HepG2 (cell line): ENCODE measurements around the gene TTLL10. TPM values are rescaled to one million over a fixed set of nuclear protein-coding genes. Genes with fewer than 3 reads are reported as not detected.

ENCODE experiments used
- ATAC-seq: fragments of 200-7000 bp; cut with Tn5 transposase; 3 replicates; pipeline ENCODE4 v1.9.1; 2020; ENCODE audit warnings: mild to moderate bottlenecking, moderate library complexity
- BruUV-seq: library from RNA; stranded (reverse); fragments of 400-500 nt; replicated peaks from 2 replicates; lab custom pipeline; 2021; lab: Mats Ljungman, UMichigan
- CTCF ChIA-PET: fragments of 300-600 bp; formaldehyde crosslinking; extraction: SDS; loops from one replicate; lab custom pipeline; 2021; ENCODE audit warnings: low total read pairs, inconsistent platforms, low intra/inter-chr PET ratio; lab: Yijun Ruan, JAX
- POLR2A ChIA-PET: fragments of 350-600 bp; sonication (Branson Sonifier 250); formaldehyde crosslinking; loops from one replicate; lab custom pipeline; 2020; ENCODE audit warnings: antibody characterized with exemption, inconsistent platforms; lab: Yijun Ruan, JAX
- DNase-seq: peaks from one replicate; pipeline ENCODE4 v3.0.0-alpha.2; 2015; ENCODE audit warnings: low spot score
- FAIRE-seq: peaks from 3 replicates; lab custom pipeline; 2011; peaks lifted over from hg19 to GRCh38; lab: Jason Lieb, UNC
- H2AFZ ChIP-seq: one replicate; pipeline ENCODE4 v1.6.1; 2011; ENCODE audit warnings: low read length, inconsistent platforms
- H3K27ac ChIP-seq: fragments of 300-600 bp; 3 replicates; pipeline ENCODE4 v1.8.0; 2011; ENCODE audit warnings: mixed run types, mild to moderate bottlenecking, mixed read lengths, low read length, inconsistent platforms; ENCODE audit not compliant: insufficient read depth; ENCODE audit errors: extremely low read length
- H3K27me3 ChIP-seq, 2 experiments: fragments of 200-600 bp in 1 of 2; 2 replicates in 1 of 2; 3 replicates in 1 of 2; pipeline versions ENCODE4 v1.6.0 to v1.8.0; 2011; ENCODE audit warnings: low read length in 2 of 2, mild to moderate bottlenecking in 2 of 2, moderate library complexity in 2 of 2, inconsistent platforms in 1 of 2; ENCODE audit not compliant: insufficient read depth in 2 of 2, control insufficient read depth in 1 of 2
- H3K36me3 ChIP-seq, 2 experiments: fragments of 200-600 bp in 1 of 2; replicated peaks in 1 of 2; 2 replicates in 1 of 2; 3 replicates in 1 of 2; pipeline versions ENCODE4 v1.5.1 to v1.8.0; 2011; ENCODE audit warnings: low read length in 2 of 2, inconsistent platforms in 1 of 2; ENCODE audit not compliant: insufficient read depth in 2 of 2, control insufficient read depth in 1 of 2
- H3K4me1 ChIP-seq: 2 replicates; pipeline ENCODE4 v1.5.1; 2012; ENCODE audit warnings: low read length, inconsistent platforms; ENCODE audit not compliant: insufficient read depth
- H3K4me2 ChIP-seq: 2 replicates; pipeline ENCODE4 v1.6.0; 2011; ENCODE audit warnings: low read depth, low read length, inconsistent platforms
- H3K4me3 ChIP-seq, 3 experiments: fragments of 200-600 bp in 1 of 3; sonication (generic), shearing (Covaris generic) in 1 of 3; replicated peaks in 1 of 3; 2 replicates each; pipeline ENCODE4 v1.5.1; 2011 to 2016; ENCODE audit warnings: low read length in 3 of 3, inconsistent platforms in 2 of 3, low read depth in 2 of 3, mild to moderate bottlenecking in 2 of 3, control low read depth in 1 of 3, mixed read lengths in 1 of 3; ENCODE audit not compliant: insufficient read depth in 1 of 3
- H3K79me2 ChIP-seq: one replicate; pipeline ENCODE4 v1.6.1; 2011; ENCODE audit warnings: low read length, inconsistent platforms; ENCODE audit not compliant: insufficient read depth
- H3K9ac ChIP-seq: 2 replicates; pipeline ENCODE4 v1.6.0; 2011; ENCODE audit warnings: mild to moderate bottlenecking, low read depth, low read length, inconsistent platforms; ENCODE audit not compliant: insufficient read depth
- H3K9me3 ChIP-seq: 2 replicates; pipeline ENCODE4 v1.5.1; 2012; ENCODE audit warnings: mild to moderate bottlenecking, low read length
- H4K20me1 ChIP-seq: 2 replicates; pipeline ENCODE4 v1.6.0; 2011; ENCODE audit warnings: inconsistent platforms, mild to moderate bottlenecking, low read length, moderate library complexity; ENCODE audit not compliant: insufficient read depth
- ARNT2 ChIP-seq: sonication (generic); formaldehyde crosslinking; IDR thresholded peaks from 2 replicates; pipeline ENCODE4 v1.8.0; 2022; ENCODE audit warnings: mild to moderate bottlenecking, low read depth, missing genetic modification reagents, moderate library complexity
- HNRNPL ChIP-seq: fragments of 200-400 bp; formaldehyde crosslinking; IDR thresholded peaks from 2 replicates; pipeline ENCODE4 v1.6.1; 2017; ENCODE audit warnings: mild to moderate bottlenecking, low read depth, low read length
- MAFK ChIP-seq, 2 experiments: IDR thresholded peaks in 1 of 2; conservative IDR thresholded peaks in 1 of 2; 2 replicates each; pipeline ENCODE4 v1.6.1; 2011; ENCODE audit warnings: improper control_type of control experiment in 2 of 2, low read length in 2 of 2
- MATR3 ChIP-seq: sonication (generic); formaldehyde crosslinking; IDR thresholded peaks from 2 replicates; pipeline ENCODE4 v1.4.0; 2020; ENCODE audit warnings: missing genetic modification reagents
- MBD4 ChIP-seq: IDR thresholded peaks from 2 replicates; pipeline ENCODE4 v1.6.1; 2012; ENCODE audit warnings: low read length, inconsistent platforms, borderline replicate concordance
- MXD3 ChIP-seq: IDR thresholded peaks from 2 replicates; pipeline ENCODE4 v1.6.1; 2016; ENCODE audit warnings: mild to moderate bottlenecking, missing biosample characterization, missing genetic modification reagents
- NAIF1 ChIP-seq: sonication (generic); formaldehyde crosslinking; IDR thresholded peaks from 2 replicates; pipeline ENCODE4 v1.5.0; 2020; ENCODE audit warnings: mild to moderate bottlenecking, missing genetic modification reagents, borderline replicate concordance
- NFKBIZ ChIP-seq: IDR thresholded peaks from 2 replicates; pipeline ENCODE4 v1.6.1; 2018; ENCODE audit warnings: missing genetic modification reagents, missing compliant biosample characterization
- PATZ1 ChIP-seq: sonication (generic); formaldehyde crosslinking; IDR thresholded peaks from 2 replicates; pipeline ENCODE4 v1.4.0; 2020; ENCODE audit warnings: missing genetic modification reagents
- ZC3H4 ChIP-seq: sonication (generic); formaldehyde crosslinking; IDR thresholded peaks from 2 replicates; pipeline ENCODE4 v1.4.0; 2020; ENCODE audit warnings: missing genetic modification reagents, borderline replicate concordance
- ZFP82 ChIP-seq: sonication (generic); formaldehyde crosslinking; IDR thresholded peaks from 2 replicates; pipeline ENCODE4 v1.5.1; 2020; ENCODE audit warnings: mild to moderate bottlenecking, missing genetic modification reagents, borderline replicate concordance
- ZFX ChIP-seq: sonication (generic); formaldehyde crosslinking; IDR thresholded peaks from 2 replicates; pipeline ENCODE4 v1.4.0; 2020; ENCODE audit warnings: mild to moderate bottlenecking, low read depth, missing genetic modification reagents, moderate library complexity
- ZFY ChIP-seq: sonication (generic); formaldehyde crosslinking; IDR thresholded peaks from 2 replicates; pipeline ENCODE4 v1.4.0; 2020; ENCODE audit warnings: missing genetic modification reagents
- ZNF430 ChIP-seq: sonication (generic); formaldehyde crosslinking; IDR thresholded peaks from 2 replicates; pipeline ENCODE4 v1.9.0; 2021; ENCODE audit warnings: mild to moderate bottlenecking, missing genetic modification reagents
- ZNF562 ChIP-seq: sonication (generic); formaldehyde crosslinking; IDR thresholded peaks from 2 replicates; pipeline ENCODE4 v1.8.0; 2022; ENCODE audit warnings: missing genetic modification reagents, borderline replicate concordance
- ZNF687 ChIP-seq: sonication (generic); formaldehyde crosslinking; IDR thresholded peaks from 2 replicates; pipeline ENCODE4 v1.5.1; 2020; ENCODE audit warnings: mild to moderate bottlenecking, missing genetic modification reagents, moderate library complexity
- ZNF737 ChIP-seq: sonication (generic); formaldehyde crosslinking; IDR thresholded peaks from 2 replicates; pipeline ENCODE4 v1.5.0; 2020; ENCODE audit warnings: missing genetic modification reagents, mild to moderate bottlenecking, borderline replicate concordance
- ZNF780A ChIP-seq: sonication (generic); formaldehyde crosslinking; IDR thresholded peaks from 2 replicates; pipeline ENCODE4 v1.8.0; 2022; ENCODE audit warnings: mild to moderate bottlenecking, missing genetic modification reagents, moderate library complexity
- WGBS: methylation state at CpG from one replicate; pipeline ENCODE4 v1.1.6; 2017; ENCODE audit warnings: low lambda C conversion rate; 5-methylcytosine and 5-hydroxymethylcytosine counted together
- in situ Hi-C: cut with HindIII; loops from 2 replicates; pipeline ENCODE4 v1.10.0; 2017; ENCODE audit warnings: low pct_unique_long_range_greater_than_20kb; ENCODE audit not compliant: extremely low pct_ligation_motif_present
- intact Hi-C: fragments of 100-400 bp; cut with micrococcal nuclease; formaldehyde crosslinking; loops from one replicate; pipeline ENCODE4 v1.10.0; 2022; ENCODE audit not compliant: unreplicated experiment
- polyA plus RNA-seq, 8 experiments: library from polyadenylated mRNA; depleted of rRNA in 3 of 8; stranded (reverse) in 7 of 8; unstranded in 1 of 8; fragments of >200 nt; fragmentation: Illumina TruSeq in 4 of 8; extraction: Trizol in 4 of 8; gene quantifications; 2 replicates each; pipeline versions ENCODE4 v1.2.1 to v1.2.3, GENCODE V29; 2011 to 2016; ENCODE audit warnings: low read depth in 4 of 8, missing spikeins in 1 of 8, mixed read lengths in 1 of 8; ENCODE audit not compliant: insufficient read depth in 1 of 8
- total RNA-seq, 5 experiments: library from RNA; depleted of rRNA; stranded (reverse); fragments of >200 nt; fragmentation: Illumina TruSeq; extraction: Trizol; gene quantifications; 2 replicates each; pipeline ENCODE4 v1.2.3, GENCODE V29; 2016; ENCODE audit warnings: low read depth in 1 of 5

TTLL10 gene
- total and polyA plus RNA-seq, 2 of the 13 experiments (the other 11 are each of a cell fraction or from before 2014, with no cell fraction given) = not detected

- intact Hi-C loops = loop anchor here (10.0 kb wide), 2 partner anchors 61 to 231 kb away; partner anchors contain the start of genes HES4 and TTLL10
- H3K4me2 ChIP-seq = peak overlapping the region; percentile 87
- TF ChIP-seq NAIF1 (CRISPR knock-in tag) (no peak), ZNF430 (CRISPR knock-in tag) (peak; percentile 60; the same call in 1 of the 2 replicates), MBD4 (no peak), MXD3 (CRISPR knock-in tag) (peak; percentile 51; the same call in 1 of the 2 replicates), MAFK (conservative IDR thresholded peaks at IDR 0.05 in 1 of 2, IDR thresholded peaks at IDR 0.05 in 1 of 2; ENCODE audit: low read length in 2 of 2) (peak; percentile 63 to 66), ZNF562 (CRISPR knock-in tag) (no peak), MATR3 (CRISPR knock-in tag) (no peak), ZNF687 (CRISPR knock-in tag) (peak; percentile 64), ZFX (CRISPR knock-in tag) (peak; percentile 74), NFKBIZ (CRISPR knock-in tag) (no peak), HNRNPL (peak; percentile 63; the same call in 1 of the 2 replicates), ZFY (CRISPR knock-in tag) (peak; percentile 54), ZC3H4 (CRISPR knock-in tag) (0 out of 2 replicates have a peak, but pooled peaks have one; percentile 22), ZNF780A (CRISPR knock-in tag) (no peak), PATZ1 (CRISPR knock-in tag) (0 out of 2 replicates have a peak, but pooled peaks have one; percentile 35), ZFP82 (CRISPR knock-in tag) (0 out of 2 replicates have a peak, but pooled peaks have one; percentile 19), ZNF737 (no peak), ARNT2 (CRISPR knock-in tag) (peak; percentile 19; the same call in 1 of the 2 replicates)
Observed at GRCh38 chr1:1236176-1236763, 62.6 kb downstream of the TTLL10 start.

More at GRCh38 chr1:1236176-1236763, 62.6 kb downstream of the TTLL10 start:
- Histone ChIP-seq H3K36me3 (no peaks in the 10 kb centered on the region), H3K4me1 (peaks cover 84% of the 10 kb centered on the region), H3K27ac (no peak overlapping the region), H3K27me3 (no peaks in the 10 kb centered on the region; a peak in 2 of 5 replicates), H3K79me2 (peaks cover 6% of the 10 kb centered on the region), H3K9me3 (no peaks in the 10 kb centered on the region), H3K9ac (peak overlapping the region; percentile 61; the same call in 1 of the 2 replicates), H4K20me1 (no peaks in the 10 kb centered on the region), H3K4me3 (peak overlapping the region in 2 of 3 experiments; percentile 23 to 80; a peak in 2 of 6 replicates), H2AFZ (no peak overlapping the region)
- 7% methylated on average over 8 of the region's 22 CpGs for WGBS
- no peak for DNase-seq
- in situ Hi-C loops = no loop called here
- POLR2A ChIA-PET = interaction anchor here (1.7 to 3.3 kb wide), 4 partner anchors 51 to 114 kb away, joined by 5 to 13 read pairs (median 8); no protein-coding TSS in a partner anchor
- BruUV-seq = no TSS peak
- 0 out of 3 replicates have a peak, but pooled peaks have one; percentile 0 for ATAC-seq
- no peak for FAIRE-seq
- CTCF ChIA-PET = no interaction called here
